GM12878 (cell line): Measurements from ENCODE around the gene BTG4. TPM values are rescaled to one million over a fixed set of nuclear protein-coding genes. Genes with fewer than 3 reads are reported as not detected.
A peak's percentile ranks its signal among the peaks of the same experiment; 100 is the strongest.

Source experiments
- ATAC-seq: fragments of 200-7000 bp; cut with Tn5 transposase; 3 replicates; pipeline ENCODE4 v1.9.1; 2020; ENCODE audit warnings: mild to moderate bottlenecking, moderate library complexity
- BruUV-seq: library from RNA; stranded (reverse); fragments of 400-500 nt; replicated peaks from 2 replicates; lab custom pipeline; 2021; lab: Mats Ljungman, UMichigan
- CTCF ChIA-PET: fragments of 300-600 bp; sonication (Branson Sonifier 250); formaldehyde crosslinking; extraction: SDS; loops from one replicate; lab custom pipeline; 2021; ENCODE audit warnings: inconsistent platforms; lab: Yijun Ruan, JAX
- POLR2A ChIA-PET: fragments of 350-600 bp; formaldehyde crosslinking; extraction: SDS; loops from one replicate; lab custom pipeline; 2021; ENCODE audit warnings: inconsistent platforms; lab: Charles Lee
- RAD21 ChIA-PET: fragments of 300-600 bp; sonication (Branson Sonifier 250); formaldehyde crosslinking; loops from one replicate; lab custom pipeline; 2023; ENCODE audit warnings: antibody characterized with exemption; ENCODE audit not compliant: unreplicated experiment; lab: Charles Lee
- SMC1A ChIA-PET: fragments of 300-600 bp; sonication (Branson Sonifier 250); formaldehyde crosslinking; loops from one replicate; lab custom pipeline; 2023; ENCODE audit not compliant: unreplicated experiment, uncharacterized antibody; lab: Charles Lee
- DNase-seq: peaks from one replicate; pipeline ENCODE4 v3.0.0-alpha.2; 2011; ENCODE audit warnings: low read depth, low spot score
- FAIRE-seq: peaks from 3 replicates; lab custom pipeline; 2011; peaks lifted over from hg19 to GRCh38; lab: Jason Lieb, UNC
- H2AFZ ChIP-seq: 2 replicates; pipeline ENCODE4 v1.6.0; 2011; ENCODE audit warnings: low read depth, low read length, control low read depth; ENCODE audit not compliant: control insufficient read depth
- H3K27ac ChIP-seq: 2 replicates; pipeline ENCODE4 v1.5.1; 2011; ENCODE audit warnings: control low read depth; ENCODE audit not compliant: control insufficient read depth, insufficient read depth
- H3K27me3 ChIP-seq, 2 experiments: replicated peaks in 1 of 2; 2 replicates each; pipeline versions ENCODE4 v1.6.0 to v1.6.1; 2011; ENCODE audit warnings: low read length in 1 of 2; ENCODE audit not compliant: control insufficient read depth in 2 of 2, insufficient read depth in 2 of 2
- H3K36me3 ChIP-seq, 2 experiments: 2 replicates each; pipeline ENCODE4 v1.5.1; 2011; ENCODE audit warnings: low read length in 1 of 2; ENCODE audit not compliant: control insufficient read depth in 2 of 2, insufficient read depth in 2 of 2
- H3K4me1 ChIP-seq: 2 replicates; pipeline ENCODE4 v1.6.1; 2011; ENCODE audit warnings: mild to moderate bottlenecking, low read length, moderate library complexity, mixed read lengths; ENCODE audit not compliant: control insufficient read depth, insufficient read depth
- H3K4me2 ChIP-seq: 2 replicates; pipeline ENCODE4 v1.6.0; 2011; ENCODE audit warnings: control low read depth; ENCODE audit not compliant: control insufficient read depth, insufficient read depth
- H3K4me3 ChIP-seq: fragments of 200-600 bp; sonication (generic); 2 replicates; pipeline ENCODE4 v1.5.1; 2016
- H3K79me2 ChIP-seq: 2 replicates; pipeline ENCODE4 v1.6.0; 2011; ENCODE audit warnings: low read length; ENCODE audit not compliant: control insufficient read depth, insufficient read depth
- H3K9ac ChIP-seq: 2 replicates; pipeline ENCODE4 v1.8.0; 2011; ENCODE audit warnings: low read length, control low read depth, mixed read lengths; ENCODE audit not compliant: control insufficient read depth, insufficient read depth
- H3K9me3 ChIP-seq: replicated peaks from 3 replicates; pipeline ENCODE4 v1.5.1; 2011; ENCODE audit warnings: mild to moderate bottlenecking, low read length; ENCODE audit not compliant: control insufficient read depth, insufficient read depth
- H4K20me1 ChIP-seq: 2 replicates; pipeline ENCODE4 v1.6.0; 2011; ENCODE audit not compliant: control insufficient read depth, insufficient read depth
- CUX1 ChIP-seq: IDR thresholded peaks from 2 replicates; pipeline ENCODE4 v1.6.1; 2012; ENCODE audit warnings: improper control_type of control experiment, low read depth, low read length; ENCODE audit not compliant: insufficient replicate concordance
- ETV6 ChIP-seq, 2 experiments: fragments of 450-650 bp in 1 of 2; IDR thresholded peaks in 1 of 2; conservative IDR thresholded peaks in 1 of 2; 2 replicates each; pipeline ENCODE4 v1.6.1; 2014; ENCODE audit warnings: antibody characterized with exemption in 1 of 2, borderline replicate concordance in 1 of 2, low read depth in 1 of 2, mild to moderate bottlenecking in 1 of 2, moderate library complexity in 1 of 2
- GATAD2B ChIP-seq: fragments of 450-650 bp; conservative IDR thresholded peaks from 2 replicates; pipeline ENCODE4 v1.6.1; 2017; ENCODE audit warnings: low read depth, mild to moderate bottlenecking, moderate library complexity
- IKZF1 ChIP-seq: fragments of 450-650 bp; conservative IDR thresholded peaks from 2 replicates; pipeline ENCODE4 v1.6.1; 2017; ENCODE audit warnings: antibody characterized with exemption, mild to moderate bottlenecking
- IRF5 ChIP-seq: fragments of 450-650 bp; IDR thresholded peaks from 2 replicates; pipeline ENCODE4 v1.6.1; 2017; ENCODE audit warnings: borderline replicate concordance
- RAD51 ChIP-seq: fragments of 450-650 bp; IDR thresholded peaks from 2 replicates; pipeline ENCODE4 v1.6.1; 2016; ENCODE audit warnings: moderate library complexity, mild to moderate bottlenecking, inconsistent platforms
- SMAD1 ChIP-seq: fragments of 450-650 bp; IDR thresholded peaks from 2 replicates; pipeline ENCODE4 v1.6.1; 2018; ENCODE audit warnings: mild to moderate bottlenecking, low read depth; ENCODE audit not compliant: partially characterized antibody
- STAT3 ChIP-seq: IDR thresholded peaks from 2 replicates; pipeline ENCODE4 v1.6.1; 2011; ENCODE audit warnings: low read depth, low read length, improper control_type of control experiment
- SUZ12 ChIP-seq: fragments of 200-600 bp; sonication (generic); IDR thresholded peaks from one replicate; pipeline ENCODE4 v1.6.1; 2018; ENCODE audit warnings: antibody characterized with exemption, mild to moderate bottlenecking; ENCODE audit not compliant: unreplicated experiment
- WGBS: methylation state at CpG from one replicate; pipeline ENCODE4 v1.1.6; 2016; ENCODE audit warnings: low lambda C conversion rate; ENCODE audit not compliant: insufficient replicate concordance, insufficient coverage; ENCODE audit errors: missing lambda C conversion rate; 5-methylcytosine and 5-hydroxymethylcytosine counted together
- in situ Hi-C: fragments of 300-500 bp; cut with MboI; formaldehyde crosslinking; loops from 9 replicates; pipeline ENCODE4 v1.14.3; 2018; ENCODE audit warnings: mixed read lengths
- intact Hi-C: fragments of 100-400 bp; cut with micrococcal nuclease; formaldehyde crosslinking; loops from one replicate; pipeline ENCODE4 v1.14.2; 2022; ENCODE audit not compliant: unreplicated experiment
- polyA plus RNA-seq, 11 experiments: library from polyadenylated mRNA; depleted of rRNA in 4 of 11; unstranded in 6 of 11; stranded (reverse) in 5 of 11; fragments of >200 nt; fragmentation: Nextera tagmentation in 4 of 11; fragmentation: Illumina TruSeq in 1 of 11; extraction: Ambion mirVana in 4 of 11; extraction: Trizol in 1 of 11; gene quantifications; 1 replicate in 1 of 11; 2 replicates in 10 of 11; pipeline versions ENCODE4 v1.2.1 to v1.2.3, GENCODE V29; 2011 to 2016; ENCODE audit warnings: inconsistent platforms in 2 of 11, missing spikeins in 2 of 11, low read depth in 1 of 11
- total RNA-seq, 4 experiments: library from RNA; depleted of rRNA in 3 of 4; stranded (reverse); fragments of >200 nt in 3 of 4; fragmentation: Illumina TruSeq in 1 of 4; extraction: Trizol in 1 of 4; gene quantifications; 2 replicates each; pipeline versions ENCODE4 v1.2.1 to v1.2.3, GENCODE V29; 2013 to 2021

Gene BTG4
- total and polyA plus RNA-seq, 10 of the 15 experiments (the other 5 are each of a cell fraction or from before 2014, with no cell fraction given), result 0.14 TPM; not detected in 9

GRCh38 chr11:111541254-111542061 is 29.3 kb upstream of the BTG4 start:
- no peak overlapping the region for H3K27ac ChIP-seq
- no peak overlapping the region for H2AFZ ChIP-seq
- H3K4me2 ChIP-seq, result no peak overlapping the region
- DNase-seq (no peak), ATAC-seq (no peak), FAIRE-seq (no peak)
- H4K20me1 ChIP-seq, result no peaks in the 10 kb centered on the region; the same call in 1 of the 2 replicates
- TF ChIP-seq ETV6 (conservative IDR thresholded peaks at IDR 0.05 in 1 of 2, IDR thresholded peaks at IDR 0.05 in 1 of 2; ENCODE audit: borderline replicate concordance in 1 of 2, low read depth in 1 of 2), result no peak
- peak; percentile 91 for TF ChIP-seq SUZ12
- no TSS peak for BruUV-seq
- no peaks in the 10 kb centered on the region for H3K79me2 ChIP-seq
- H3K27me3 ChIP-seq, result peaks cover 7 to 34% of the 10 kb centered on the region in 2 experiments
- peaks cover 3% of the 10 kb centered on the region; the same call in 1 of the 2 replicates for H3K4me1 ChIP-seq
- intact Hi-C loops (no loop called here), in situ Hi-C loops (no loop called here)
- H3K4me3 ChIP-seq, result no peak overlapping the region
- ChIA-PET CTCF (no interaction called here), RAD21 (no interaction called here), POLR2A (no interaction called here), SMC1A (no interaction called here)
- WGBS, result 16% methylated on average over 40 of the region's 41 CpGs
- H3K9me3 ChIP-seq, result no peaks in the 10 kb centered on the region; the same call in 2 of the 3 replicates
- H3K36me3 ChIP-seq, result no peaks in the 10 kb centered on the region
- H3K9ac ChIP-seq, result no peak overlapping the region

GRCh38 chr11:111540937-111541253 is 28.7 kb upstream of the BTG4 start:
- FAIRE-seq (no peak), DNase-seq (no peak), ATAC-seq (no peak)
- Histone ChIP-seq H3K9me3 (no peaks in the 10 kb centered on the region; the same call in 2 of the 3 replicates), H3K4me1 (peaks cover 3% of the 10 kb centered on the region; the same call in 1 of the 2 replicates), H3K9ac (no peak overlapping the region), H3K79me2 (no peaks in the 10 kb centered on the region), H2AFZ (no peak overlapping the region), H3K27me3 (peaks cover 7 to 34% of the 10 kb centered on the region in 2 experiments), H3K4me3 (no peak overlapping the region), H3K27ac (no peak overlapping the region), H4K20me1 (no peaks in the 10 kb centered on the region; the same call in 1 of the 2 replicates), H3K36me3 (no peaks in the 10 kb centered on the region), H3K4me2 (no peak overlapping the region)
- BruUV-seq, result no TSS peak
- POLR2A ChIA-PET, result no interaction called here
- intact Hi-C loops, result no loop called here
- in situ Hi-C loops, result no loop called here
- CTCF ChIA-PET, result no interaction called here
- SMC1A ChIA-PET, result interaction anchor here (1.1 kb wide), 1 partner anchor 23 kb away, joined by 3 read pairs; no protein-coding TSS in a partner anchor
- WGBS, result 56% methylated on average over 16 of the region's 22 CpGs
- RAD21 ChIA-PET, result no interaction called here
- TF ChIP-seq IRF5, result no peak
- TF ChIP-seq SMAD1, result no peak
- no peak for TF ChIP-seq RAD51
- no peak for TF ChIP-seq STAT3
- no peak for TF ChIP-seq CUX1
- TF ChIP-seq GATAD2B, result no peak
- TF ChIP-seq IKZF1, result no peak
